Measurements from ENCODE around the gene IL21R.
"Not testable (repeated sequence)": the region's sequence is repeated elsewhere in the genome, so short reads cannot be mapped to it uniquely, and the experiment has no call there.

IL21R gene

GRCh38 chr16:27448532-27449433 is 46.8 kb downstream of the IL21R start:
- no peak overlapping the region for H3K27ac ChIP-seq
- no peak for TF ChIP-seq CTCF (IDR thresholded peaks at IDR 0.05)
- TF ChIP-seq ZFX (IDR thresholded peaks at IDR 0.05; ENCODE audit: borderline replicate concordance) = no peak

- no peak for TF ChIP-seq ZFX (IDR thresholded peaks at IDR 0.05; ENCODE audit: borderline replicate concordance)
- no peak for TF ChIP-seq CTCF (IDR thresholded peaks at IDR 0.05)
- H3K27ac ChIP-seq = no peak overlapping the region
Measured at GRCh38 chr16:27449434-27450195, 47.6 kb downstream of the IL21R start.

- no peak overlapping the region for H3K27ac ChIP-seq
- no peak for TF ChIP-seq CTCF (IDR thresholded peaks at IDR 0.05)
- TF ChIP-seq ZFX (IDR thresholded peaks at IDR 0.05; ENCODE audit: borderline replicate concordance) = no peak
Measured at GRCh38 chr16:27450196-27450549, 48.2 kb downstream of the IL21R start.

GRCh38 chr16:27452569-27453493 is 50.9 kb downstream of the IL21R start:
- no peak for TF ChIP-seq CTCF (IDR thresholded peaks at IDR 0.05)
- TF ChIP-seq ZFX (IDR thresholded peaks at IDR 0.05; ENCODE audit: borderline replicate concordance) = no peak
- no peak overlapping the region for H3K27ac ChIP-seq

GRCh38 chr16:27453494-27453825 is 51.5 kb downstream of the IL21R start:
- H3K27ac ChIP-seq = no peak overlapping the region
- TF ChIP-seq ZFX (IDR thresholded peaks at IDR 0.05; ENCODE audit: borderline replicate concordance) (no peak), CTCF (IDR thresholded peaks at IDR 0.05) (no peak)

GRCh38 chr16:27455700-27456099 is 53.7 kb downstream of the IL21R start:
- TF ChIP-seq ZFX (IDR thresholded peaks at IDR 0.05; ENCODE audit: borderline replicate concordance) = no peak
- no peak for TF ChIP-seq CTCF (IDR thresholded peaks at IDR 0.05)
- H3K27ac ChIP-seq = no peak overlapping the region

- not testable (repeated sequence) for H3K27ac ChIP-seq
Measured at GRCh38 chr16:27457605-27457900, 55.6 kb downstream of the IL21R start.
